ENCODE data around the gene CABP7. TPM values are rescaled to one million over a fixed set of nuclear protein-coding genes. Genes with fewer than 3 reads are reported as not detected.

The CABP7 gene
- total and polyA plus RNA-seq, 2 of the 8 experiments (the other 6 are each of a cell fraction or from before 2014, with no cell fraction given) = 0.20 to 0.36 TPM

- H3K23me2 ChIP-seq (ENCODE audit: low read depth, low read length) = no peaks in the 10 kb centered on the region
Observed at GRCh38 chr22:29757096-29757495, 37.3 kb downstream of the CABP7 start.

More at GRCh38 chr22:29757096-29757495, 37.3 kb downstream of the CABP7 start:
- H3K27ac ChIP-seq (ENCODE audit: low read depth, low read length) = no peak overlapping the region
- ChIA-PET CTCF (ENCODE audit: partially characterized antibody) (interaction anchor here (1.0 to 1.1 kb wide), 2 partner anchors 15 to 132 kb away, joined by 3 read pairs; no protein-coding TSS in a partner anchor), POLR2A (ENCODE audit: partially characterized antibody) (interaction anchor here (0.7 to 1.3 kb wide), 2 partner anchors 10 to 17 kb away, joined by 3 to 6 read pairs; partner anchors contain the start of genes UQCR10 and ZMAT5)
- no peak overlapping the region for H4K91ac ChIP-seq (replicated peaks; ENCODE audit: insufficient read length, low read length)
- no peak overlapping the region for H2AFZ ChIP-seq (ENCODE audit: low read length)
- H4K20me1 ChIP-seq (replicated peaks in 1 of 2; ENCODE audit: control insufficient read depth in 1 of 2, insufficient read depth in 2 of 2, low read length in 2 of 2) = peaks cover 0 to under 1% of the 10 kb centered on the region in 2 experiments
- no peaks in the 10 kb centered on the region for H3K9me3 ChIP-seq (ENCODE audit: insufficient read depth in 2 of 2, low read depth in 1 of 2, low read length in 1 of 2)
- H2BK20ac ChIP-seq (ENCODE audit: low read length) = no peak overlapping the region
- H3K79me1 ChIP-seq (ENCODE audit: low read depth, low read length) = no peaks in the 10 kb centered on the region
- no peaks in the 10 kb centered on the region for H3K27me3 ChIP-seq (replicated peaks in 1 of 4; ENCODE audit: control insufficient read depth in 3 of 4, extremely low read depth in 1 of 4, insufficient read depth in 3 of 4, low read length in 3 of 4)
- H3K18ac ChIP-seq (ENCODE audit: extremely low read depth, low read length) = no peak overlapping the region
- no peak overlapping the region for H3K9ac ChIP-seq (replicated peaks in 1 of 4; ENCODE audit: extremely low read depth in 1 of 4, low read depth in 3 of 4, low read length in 3 of 4)
- H3K23ac ChIP-seq (ENCODE audit: insufficient read length) = no peak overlapping the region
- no peak overlapping the region for H3K4ac ChIP-seq (replicated peaks; ENCODE audit: insufficient read length, low read depth, low read length)
- H3K4me2 ChIP-seq (ENCODE audit: insufficient read depth in 1 of 2, low read depth in 2 of 2, low read length in 2 of 2) = no peak overlapping the region
- no peak overlapping the region for H4K8ac ChIP-seq (ENCODE audit: extremely low read depth, insufficient read depth, low read length)
- FAIRE-seq = no peak
- 74% methylated on average over 3 of the region's 3 CpGs; no CpG with 5 or more reads in 1 of the 2 experiments for WGBS, 2 experiments (ENCODE audit: extremely low coverage in 1 of 2, insufficient coverage in 1 of 2, insufficient read length in 1 of 2, insufficient replicate concordance in 2 of 2, low coverage in 1 of 2, low lambda C conversion rate in 2 of 2, missing lambda C conversion rate in 1 of 2)
- H3K79me2 ChIP-seq (ENCODE audit: control insufficient read depth in 1 of 2, insufficient read depth in 2 of 2, low read length in 2 of 2) = no peaks in the 10 kb centered on the region
- H3K36me3 ChIP-seq (ENCODE audit: control insufficient read depth in 2 of 4, insufficient read depth in 4 of 4, low read length in 3 of 4) = no peaks in the 10 kb centered on the region
- no peak overlapping the region for H3K14ac ChIP-seq (ENCODE audit: insufficient read length)
- no peak overlapping the region for H2BK15ac ChIP-seq (ENCODE audit: low read length)
- H2BK120ac ChIP-seq (replicated peaks; ENCODE audit: low read depth, low read length) = no peak overlapping the region
- DNase-seq (ENCODE audit: low read depth in 1 of 2, low spot score in 2 of 2) = no peak
- H2BK12ac ChIP-seq (ENCODE audit: low read depth, low read length) = no peak overlapping the region
- peaks cover 0 to 2% (median 0%) of the 10 kb centered on the region in 4 experiments; a peak in 1 of 7 replicates for H3K4me1 ChIP-seq (replicated peaks in 1 of 4; ENCODE audit: control insufficient read depth in 3 of 4, insufficient read depth in 4 of 4, low read length in 3 of 4)
- H2AK5ac ChIP-seq (ENCODE audit: low read depth, low read length) = no peak overlapping the region
- H2BK5ac ChIP-seq (ENCODE audit: low read depth, low read length) = no peak overlapping the region
- no peak for TF ChIP-seq SIX5 (IDR thresholded peaks at IDR 0.05; ENCODE audit: low read depth, low read length)
- TF ChIP-seq, protein P1, sequence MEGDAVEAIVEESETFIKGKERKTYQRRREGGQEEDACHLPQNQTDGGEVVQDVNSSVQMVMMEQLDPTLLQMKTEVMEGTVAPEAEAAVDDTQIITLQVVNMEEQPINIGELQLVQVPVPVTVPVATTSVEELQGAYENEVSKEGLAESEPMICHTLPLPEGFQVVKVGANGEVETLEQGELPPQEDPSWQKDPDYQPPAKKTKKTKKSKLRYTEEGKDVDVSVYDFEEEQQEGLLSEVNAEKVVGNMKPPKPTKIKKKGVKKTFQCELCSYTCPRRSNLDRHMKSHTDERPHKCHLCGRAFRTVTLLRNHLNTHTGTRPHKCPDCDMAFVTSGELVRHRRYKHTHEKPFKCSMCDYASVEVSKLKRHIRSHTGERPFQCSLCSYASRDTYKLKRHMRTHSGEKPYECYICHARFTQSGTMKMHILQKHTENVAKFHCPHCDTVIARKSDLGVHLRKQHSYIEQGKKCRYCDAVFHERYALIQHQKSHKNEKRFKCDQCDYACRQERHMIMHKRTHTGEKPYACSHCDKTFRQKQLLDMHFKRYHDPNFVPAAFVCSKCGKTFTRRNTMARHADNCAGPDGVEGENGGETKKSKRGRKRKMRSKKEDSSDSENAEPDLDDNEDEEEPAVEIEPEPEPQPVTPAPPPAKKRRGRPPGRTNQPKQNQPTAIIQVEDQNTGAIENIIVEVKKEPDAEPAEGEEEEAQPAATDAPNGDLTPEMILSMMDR (IDR thresholded peaks at IDR 0.05; ENCODE audit: control extremely low read depth in 1 of 3, insufficient read depth in 1 of 3, low read depth in 1 of 3, low read length in 3 of 3) = no peak
- no peak for TF ChIP-seq MAX (IDR thresholded peaks at IDR 0.05)
- TF ChIP-seq RBBP5 (IDR thresholded peaks at IDR 0.05; ENCODE audit: borderline replicate concordance, low read depth, low read length) = no peak
- no peak for TF ChIP-seq RNF2 (IDR thresholded peaks at IDR 0.05; ENCODE audit: borderline replicate concordance, low read depth, low read length, missing control alignments, poor library complexity, severe bottlenecking)
- no peak overlapping the region for H4K5ac ChIP-seq (ENCODE audit: insufficient read length, low read depth, low read length)
- H3K56ac ChIP-seq (replicated peaks; ENCODE audit: insufficient read length, low read depth, low read length) = no peak overlapping the region
- no peak overlapping the region for H3K4me3 ChIP-seq (ENCODE audit: extremely low read depth in 1 of 4, insufficient read depth in 2 of 4, low read depth in 3 of 4, low read length in 4 of 4)

All from H1 (cell line).